GM20000 (cell line): ENCODE results near the gene SLC17A7.
A peak's percentile ranks its signal among the peaks of the same experiment; 100 is the strongest.
"Not testable (repeated sequence)": the region's sequence is repeated elsewhere in the genome, so short reads cannot be mapped to it uniquely, and the experiment has no call there.

Source experiments
- DNase-seq: peaks from one replicate; pipeline ENCODE4 v3.0.0; 2012; ENCODE audit warnings: low spot score
- TF ChIP-seq, protein P1 (sequence below): IDR thresholded peaks from 2 replicates; pipeline ENCODE4 v1.5.1; 2012; ENCODE audit warnings: mild to moderate bottlenecking, control low read depth; ENCODE audit errors: extremely low read depth, missing control alignments

Gene SLC17A7

DNA sequence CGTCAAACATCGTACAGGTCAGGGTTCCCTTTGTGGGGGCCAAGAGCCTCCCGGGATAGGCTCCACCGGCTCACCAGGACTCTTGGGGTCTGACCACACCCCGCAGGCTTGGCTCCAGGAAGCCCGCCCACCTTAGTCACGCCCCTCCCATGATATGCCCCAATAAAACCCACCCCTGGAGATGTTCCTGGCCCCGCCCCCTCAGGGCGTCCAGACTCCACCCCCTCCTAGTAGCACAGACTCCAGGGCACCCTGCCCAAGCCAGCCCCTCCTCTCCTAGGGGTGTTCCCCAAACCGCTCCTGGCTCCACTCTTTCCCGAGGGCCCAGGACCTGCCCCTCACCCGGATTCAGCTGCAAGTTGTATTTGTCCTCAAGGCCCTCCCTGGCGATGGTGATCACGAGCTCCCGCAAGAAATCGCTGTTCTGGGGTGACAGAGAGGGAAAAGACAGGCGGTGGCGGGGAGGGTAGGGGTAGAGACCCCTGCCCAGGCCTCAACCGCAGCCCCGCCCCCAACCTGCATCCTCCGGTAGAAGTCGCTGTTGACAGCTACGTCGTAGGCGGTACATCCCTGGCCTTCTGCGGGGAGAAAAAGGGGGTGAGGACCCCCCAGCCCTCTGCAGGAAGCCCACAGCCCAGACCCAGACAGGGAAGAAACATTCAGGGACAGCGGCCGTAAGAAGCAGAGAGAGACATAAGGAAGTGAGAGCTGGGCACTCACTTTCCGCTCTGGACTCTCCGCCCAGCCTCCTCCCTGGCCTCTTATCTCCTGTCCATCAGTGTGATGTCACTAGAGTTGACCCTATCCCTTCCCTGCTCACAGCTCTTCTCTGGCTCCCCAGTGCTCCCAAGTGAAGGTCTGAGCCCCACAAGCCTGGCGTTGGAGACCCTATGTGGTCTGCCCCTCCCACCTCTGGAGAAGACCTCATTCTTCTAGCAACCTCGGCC lies 6.4 kb upstream of the SLC17A7 start:
- no peak for DNase-seq
- TF ChIP-seq, protein P1, sequence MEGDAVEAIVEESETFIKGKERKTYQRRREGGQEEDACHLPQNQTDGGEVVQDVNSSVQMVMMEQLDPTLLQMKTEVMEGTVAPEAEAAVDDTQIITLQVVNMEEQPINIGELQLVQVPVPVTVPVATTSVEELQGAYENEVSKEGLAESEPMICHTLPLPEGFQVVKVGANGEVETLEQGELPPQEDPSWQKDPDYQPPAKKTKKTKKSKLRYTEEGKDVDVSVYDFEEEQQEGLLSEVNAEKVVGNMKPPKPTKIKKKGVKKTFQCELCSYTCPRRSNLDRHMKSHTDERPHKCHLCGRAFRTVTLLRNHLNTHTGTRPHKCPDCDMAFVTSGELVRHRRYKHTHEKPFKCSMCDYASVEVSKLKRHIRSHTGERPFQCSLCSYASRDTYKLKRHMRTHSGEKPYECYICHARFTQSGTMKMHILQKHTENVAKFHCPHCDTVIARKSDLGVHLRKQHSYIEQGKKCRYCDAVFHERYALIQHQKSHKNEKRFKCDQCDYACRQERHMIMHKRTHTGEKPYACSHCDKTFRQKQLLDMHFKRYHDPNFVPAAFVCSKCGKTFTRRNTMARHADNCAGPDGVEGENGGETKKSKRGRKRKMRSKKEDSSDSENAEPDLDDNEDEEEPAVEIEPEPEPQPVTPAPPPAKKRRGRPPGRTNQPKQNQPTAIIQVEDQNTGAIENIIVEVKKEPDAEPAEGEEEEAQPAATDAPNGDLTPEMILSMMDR, result no peak

DNA sequence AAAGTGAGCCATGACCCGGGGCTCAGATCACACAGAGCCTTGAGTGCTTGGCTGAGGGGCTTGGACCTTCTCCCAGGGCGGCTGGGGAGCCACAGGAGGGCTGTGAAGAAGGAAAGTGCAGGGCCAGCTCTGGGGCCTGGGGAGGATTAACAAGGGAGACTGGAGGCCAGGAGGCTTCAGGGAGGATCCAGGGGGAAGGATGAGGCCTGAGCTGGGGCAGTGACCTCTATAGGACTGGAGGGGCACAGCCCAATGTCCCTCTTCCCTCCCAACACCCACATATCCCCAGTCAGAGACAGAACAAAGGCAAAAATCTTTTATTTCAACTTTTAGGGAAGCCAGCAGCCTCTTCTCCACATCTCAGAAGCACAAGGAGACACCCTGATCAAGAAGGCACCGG lies 4.7 kb upstream of the SLC17A7 start:
- DNase-seq, result no peak
- TF ChIP-seq, protein P1, result no peak

DNA sequence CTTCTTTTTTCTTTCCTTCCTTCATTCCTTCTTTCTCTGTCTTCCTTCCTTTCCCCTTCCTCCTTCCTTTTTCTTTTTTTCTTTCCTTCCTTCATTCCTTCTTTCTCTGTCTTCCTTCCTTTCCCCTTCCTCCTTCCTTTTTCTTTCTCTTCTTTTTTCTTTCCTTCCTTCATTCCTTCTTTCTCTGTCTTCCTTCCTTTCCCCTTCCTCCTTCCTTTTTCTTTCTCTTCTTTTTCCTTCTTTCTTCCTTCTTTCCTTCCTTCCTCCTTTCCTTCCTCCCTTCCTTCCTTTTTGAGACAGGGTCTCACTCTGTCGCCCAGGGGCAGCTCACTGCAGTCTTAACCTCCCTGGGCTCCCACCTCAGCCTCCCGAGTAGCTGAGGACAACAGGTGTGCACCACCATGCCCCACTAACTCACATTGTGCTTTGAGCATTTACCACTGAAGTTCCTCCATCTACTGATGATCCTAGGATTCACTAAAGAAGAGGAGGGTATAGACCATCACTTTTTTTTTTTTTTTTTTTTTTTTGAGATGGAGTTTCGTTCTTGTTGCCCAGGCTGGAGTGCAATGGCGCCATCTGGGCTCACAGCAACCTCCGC lies 2.9 kb upstream of the SLC17A7 start:
- DNase-seq, result not testable (repeated sequence)

DNA sequence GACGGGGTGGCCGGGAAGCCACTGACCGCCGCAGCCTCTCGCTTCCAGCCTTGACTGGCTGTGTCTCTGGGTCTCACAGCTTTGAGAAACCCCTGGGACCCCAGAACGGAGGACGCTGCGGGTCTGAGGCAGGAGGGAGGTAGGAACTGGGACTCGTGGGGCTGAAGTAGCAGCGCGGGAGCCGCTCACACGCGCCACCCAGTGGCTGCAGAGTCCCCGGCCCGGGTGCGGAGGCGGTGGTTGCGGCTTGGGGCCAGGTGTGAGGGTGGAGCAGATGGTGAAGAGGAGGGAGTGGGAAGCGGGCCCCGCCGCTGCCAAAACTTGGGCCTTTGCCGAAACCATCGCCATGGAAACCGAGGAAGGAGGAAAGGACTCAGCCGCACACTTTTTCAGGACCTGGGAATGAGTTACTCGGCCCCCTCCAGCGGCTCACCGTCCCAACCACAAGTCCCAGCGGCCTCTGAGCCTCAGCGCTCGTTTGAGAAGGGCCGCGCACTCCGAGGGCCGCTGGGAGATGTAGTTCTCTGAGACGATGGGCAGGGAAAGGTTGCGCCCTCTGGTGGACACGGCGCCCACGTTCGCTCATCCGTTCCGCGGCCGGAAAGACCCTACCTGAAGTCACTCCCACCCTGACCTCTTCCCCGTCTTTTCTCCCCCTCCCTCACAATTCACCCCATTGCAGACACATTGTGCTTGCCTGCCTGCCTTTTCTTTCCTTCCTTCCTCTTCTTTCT lies 2.2 kb upstream of the SLC17A7 start:
- DNase-seq, result peak; percentile 95
- TF ChIP-seq, protein P1, result peak; percentile 95

DNA sequence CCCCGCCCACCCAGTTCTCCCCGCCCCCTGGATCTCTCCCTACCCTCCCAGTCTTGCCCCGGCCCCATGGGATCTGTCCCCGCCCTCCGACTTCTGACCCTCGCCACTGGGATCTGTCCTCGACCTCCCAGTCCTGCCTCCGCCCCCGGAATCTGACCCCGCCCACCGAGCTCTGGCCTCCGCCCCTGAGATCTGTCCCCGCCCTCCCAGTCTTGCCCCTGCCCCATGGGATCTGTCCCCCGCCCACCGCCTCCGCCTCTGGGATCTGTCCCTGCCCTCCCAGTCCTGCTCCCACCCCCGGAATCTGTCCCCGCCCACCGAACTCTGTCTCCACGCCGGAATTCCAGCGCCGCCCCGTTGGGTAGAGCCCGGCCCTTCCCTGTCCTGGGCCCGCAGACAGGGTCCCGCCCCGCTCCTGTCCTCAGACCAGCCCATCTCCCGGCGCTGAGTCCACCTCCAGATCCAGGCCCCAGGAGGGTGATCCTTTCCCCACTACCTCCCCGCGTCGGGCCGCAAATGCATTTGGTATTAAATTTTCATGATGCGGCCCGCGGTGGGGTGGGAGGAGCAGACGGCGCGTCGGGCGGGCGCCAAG lies 1.5 kb upstream of the SLC17A7 start:
- TF ChIP-seq, protein P1, result no peak
- DNase-seq, result peak; percentile 88

DNA sequence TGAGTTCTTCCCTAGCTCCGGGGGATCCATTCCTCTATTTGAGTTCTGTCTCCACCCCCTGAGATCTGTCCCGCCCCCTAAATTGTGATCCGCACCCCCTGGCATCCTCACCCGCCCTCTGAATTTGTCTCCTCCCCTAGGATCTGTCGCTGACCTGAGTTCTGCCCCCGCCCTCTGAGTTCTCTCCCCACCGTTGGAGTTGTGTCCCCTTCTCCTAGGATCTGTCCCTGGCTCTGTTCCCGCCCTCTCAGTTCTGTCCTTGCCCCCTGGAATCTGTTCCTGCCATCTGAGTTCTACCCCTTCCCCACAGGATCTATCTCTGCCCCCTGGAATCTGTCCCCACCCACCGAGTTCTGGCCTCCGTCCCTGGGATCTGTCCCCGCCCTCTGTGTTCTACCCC lies 1.0 kb upstream of the SLC17A7 start:
- DNase-seq, result no peak
- TF ChIP-seq, protein P1, result no peak

DNA sequence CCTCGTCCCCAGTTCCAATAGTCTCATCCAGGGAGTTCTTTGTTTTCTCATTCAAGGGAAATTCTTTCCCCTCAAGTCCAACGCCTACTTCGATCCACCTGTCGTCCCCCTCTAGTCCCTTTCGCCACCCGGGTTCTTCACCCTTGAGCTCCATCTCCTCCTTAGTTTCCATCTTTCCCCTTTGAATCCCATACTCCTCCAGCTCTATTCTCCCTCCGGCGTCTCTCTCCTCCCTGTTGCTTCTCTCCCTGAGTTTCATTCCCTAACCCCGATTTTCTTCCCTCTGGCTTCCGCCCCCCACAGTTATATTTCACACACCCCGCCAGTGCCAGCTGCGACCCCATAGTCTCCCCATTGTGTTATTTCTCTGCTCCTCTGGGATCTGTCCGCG lies 628 bp upstream of the SLC17A7 start:
- TF ChIP-seq, protein P1, result no peak

More for the DNA sequence above, 628 bp upstream of the SLC17A7 start:
- DNase-seq, result no peak
